Rectal smooth muscle tissue (tissue), 1 donor: Measurements from ENCODE around the gene PLB1.

Experiments used
- H3K27ac ChIP-seq: one replicate; pipeline ENCODE4 v1.7.0; 2013; ENCODE audit warnings: low read depth, low read length, inconsistent platforms
- H3K27me3 ChIP-seq: one replicate; pipeline ENCODE4 v1.7.0; 2013; ENCODE audit warnings: low read length; ENCODE audit not compliant: control insufficient read depth, insufficient read depth
- H3K36me3 ChIP-seq: one replicate; pipeline ENCODE4 v1.7.0; 2013; ENCODE audit warnings: low read length; ENCODE audit not compliant: control insufficient read depth, insufficient read depth
- H3K4me1 ChIP-seq: one replicate; pipeline ENCODE4 v1.7.0; 2013; ENCODE audit warnings: low read length; ENCODE audit not compliant: control insufficient read depth, insufficient read depth
- H3K4me3 ChIP-seq: one replicate; pipeline ENCODE4 v1.7.0; 2013; ENCODE audit warnings: low read length
- H3K9ac ChIP-seq: one replicate; pipeline ENCODE4 v1.7.0; 2013; ENCODE audit warnings: low read length

The PLB1 gene

GRCh38 chr2:28620801-28621171, 124.9 kb downstream of the PLB1 start:
- H3K4me3 ChIP-seq: no peak overlapping the region

GRCh38 chr2:28621172-28622100, 125.6 kb downstream of the PLB1 start:
- no peaks in the 10 kb centered on the region for H3K27me3 ChIP-seq
- no peaks in the 10 kb centered on the region for H3K36me3 ChIP-seq
- H3K4me1 ChIP-seq: peaks cover 34% of the 10 kb centered on the region
- peak overlapping the region; percentile 16 for H3K9ac ChIP-seq
- peak overlapping the region; percentile 87 for H3K27ac ChIP-seq
- H3K4me3 ChIP-seq: peak overlapping the region; percentile 31

More at GRCh38 chr2:28620801-28621171, 124.9 kb downstream of the PLB1 start:
- peaks cover 31% of the 10 kb centered on the region for H3K4me1 ChIP-seq
- no peaks in the 10 kb centered on the region for H3K27me3 ChIP-seq
- H3K27ac ChIP-seq: peak overlapping the region; percentile 87
- no peaks in the 10 kb centered on the region for H3K36me3 ChIP-seq
- H3K9ac ChIP-seq: no peak overlapping the region

GRCh38 chr2:28622101-28622499, 126.2 kb downstream of the PLB1 start:
- Histone ChIP-seq H3K4me3 (no peak overlapping the region), H3K36me3 (no peaks in the 10 kb centered on the region), H3K27ac (peak overlapping the region; percentile 87), H3K27me3 (no peaks in the 10 kb centered on the region), H3K9ac (peak overlapping the region; percentile 16), H3K4me1 (peaks cover 40% of the 10 kb centered on the region)

GRCh38 chr2:28623582-28624405, 127.9 kb downstream of the PLB1 start:
- Histone ChIP-seq H3K9ac (no peak overlapping the region), H3K4me1 (peaks cover 48% of the 10 kb centered on the region)

GRCh38 chr2:28624436-28624792, 128.6 kb downstream of the PLB1 start:
- no peaks in the 10 kb centered on the region for H3K27me3 ChIP-seq
- H3K27ac ChIP-seq: peak overlapping the region; percentile 97
- H3K36me3 ChIP-seq: no peaks in the 10 kb centered on the region
- no peak overlapping the region for H3K9ac ChIP-seq
- no peak overlapping the region for H3K4me3 ChIP-seq
- H3K4me1 ChIP-seq: peaks cover 48% of the 10 kb centered on the region

More at GRCh38 chr2:28623582-28624405, 127.9 kb downstream of the PLB1 start:
- H3K4me3 ChIP-seq: no peak overlapping the region
- peak overlapping the region; percentile 97 for H3K27ac ChIP-seq
- H3K27me3 ChIP-seq: no peaks in the 10 kb centered on the region
- H3K36me3 ChIP-seq: no peaks in the 10 kb centered on the region

DNA sequence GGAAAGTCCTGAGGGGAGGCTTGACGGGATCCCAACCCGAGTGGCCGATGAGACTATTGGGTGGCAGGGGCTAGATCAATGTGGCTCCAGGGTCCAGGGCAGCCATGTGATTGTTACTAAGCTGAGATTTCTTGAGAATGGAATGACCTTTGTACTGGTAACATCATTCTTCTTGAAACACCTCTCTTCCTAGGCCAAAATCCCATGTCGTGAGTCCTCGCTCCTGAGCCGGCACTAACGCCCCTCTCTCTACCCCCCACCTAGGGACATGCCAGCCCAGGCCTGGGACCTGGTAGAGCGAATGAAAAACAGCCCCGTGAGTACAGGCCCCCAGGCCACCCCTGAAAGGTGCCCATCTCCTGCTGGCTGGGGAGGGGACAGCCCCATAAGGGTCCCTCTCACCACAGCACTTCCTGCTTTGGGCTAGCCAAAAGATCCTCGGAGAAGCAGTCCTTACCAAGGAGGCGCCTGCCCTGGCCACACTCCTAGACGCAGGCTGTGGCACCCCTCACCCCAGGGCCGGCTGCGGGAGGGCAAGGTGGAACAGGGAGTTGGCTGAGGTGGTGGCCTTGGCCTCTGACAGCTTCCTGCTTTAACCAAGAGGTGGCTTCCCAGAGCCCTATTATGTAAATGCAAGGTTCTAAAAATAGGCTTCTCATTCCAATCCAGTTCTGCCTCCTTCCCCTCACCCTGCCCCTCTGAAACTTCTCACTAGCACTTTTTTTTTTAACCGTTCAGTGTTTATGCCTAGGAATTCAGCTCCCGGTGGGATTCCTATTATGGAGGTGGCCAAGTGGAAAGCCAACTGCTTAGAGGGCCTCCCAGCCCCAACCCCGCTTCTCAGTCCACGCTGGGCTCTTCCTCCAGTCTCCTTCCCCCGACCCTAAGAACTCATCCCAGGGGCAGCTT, 129.2 kb downstream of the PLB1 start:
- peak overlapping the region; percentile 37 for H3K4me3 ChIP-seq
- H3K27me3 ChIP-seq: no peaks in the 10 kb centered on the region
- no peaks in the 10 kb centered on the region for H3K36me3 ChIP-seq
- H3K9ac ChIP-seq: peak overlapping the region; percentile 12
- peak overlapping the region; percentile 97 for H3K27ac ChIP-seq
- peaks cover 48% of the 10 kb centered on the region for H3K4me1 ChIP-seq

DNA sequence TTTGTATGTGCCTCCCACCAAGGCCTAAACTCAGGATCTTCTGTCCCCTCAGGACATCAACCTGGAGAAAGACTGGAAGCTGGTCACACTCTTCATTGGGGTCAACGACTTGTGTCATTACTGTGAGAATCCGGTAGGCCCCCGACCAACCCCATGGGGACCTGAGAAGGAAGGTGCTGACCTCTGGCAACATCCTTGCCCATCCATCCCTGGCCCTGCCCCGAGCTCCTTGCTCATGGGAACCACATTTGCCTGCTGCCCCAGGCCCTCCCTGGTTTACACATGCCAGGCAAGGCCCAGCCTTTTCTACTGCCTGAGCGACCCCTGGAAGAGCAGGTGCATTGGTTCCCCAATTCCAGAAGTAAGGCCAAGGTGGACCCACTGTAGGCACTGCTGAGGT, 130.5 kb downstream of the PLB1 start:
- no peak overlapping the region for H3K9ac ChIP-seq
- H3K4me1 ChIP-seq: peaks cover 42% of the 10 kb centered on the region
- no peaks in the 10 kb centered on the region for H3K27me3 ChIP-seq
- peak overlapping the region; percentile 97 for H3K27ac ChIP-seq
- H3K36me3 ChIP-seq: no peaks in the 10 kb centered on the region
- no peak overlapping the region for H3K4me3 ChIP-seq

DNA sequence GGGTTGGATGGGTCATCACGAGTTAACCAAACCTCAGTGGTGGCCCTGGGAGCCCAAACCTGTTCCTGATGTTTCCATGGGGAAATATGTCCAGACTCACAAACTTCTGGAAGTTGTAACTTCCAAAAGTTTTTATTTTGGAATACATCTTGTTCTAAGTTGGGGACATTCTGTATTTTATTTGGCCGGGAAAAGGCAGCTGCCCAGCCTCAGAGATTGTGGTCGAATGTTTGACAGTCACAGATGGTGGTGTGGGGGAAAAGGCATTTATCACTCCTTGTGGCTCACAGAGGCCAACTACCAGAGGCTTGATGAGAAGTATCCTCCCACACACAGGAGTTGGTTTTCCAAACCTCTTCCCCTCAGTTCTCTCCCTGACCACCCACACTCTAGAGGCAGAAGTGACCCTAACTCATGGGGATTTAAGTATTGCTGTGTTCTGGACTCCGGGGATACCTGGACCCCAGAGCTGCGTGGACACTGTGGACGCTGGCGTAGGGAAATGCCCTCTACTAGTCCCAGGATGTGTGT, 131.1 kb downstream of the PLB1 start:
- Histone ChIP-seq H3K27me3 (no peaks in the 10 kb centered on the region), H3K9ac (no peak overlapping the region), H3K36me3 (no peaks in the 10 kb centered on the region), H3K4me3 (no peak overlapping the region), H3K27ac (peak overlapping the region; percentile 97), H3K4me1 (peaks cover 36% of the 10 kb centered on the region)

DNA sequence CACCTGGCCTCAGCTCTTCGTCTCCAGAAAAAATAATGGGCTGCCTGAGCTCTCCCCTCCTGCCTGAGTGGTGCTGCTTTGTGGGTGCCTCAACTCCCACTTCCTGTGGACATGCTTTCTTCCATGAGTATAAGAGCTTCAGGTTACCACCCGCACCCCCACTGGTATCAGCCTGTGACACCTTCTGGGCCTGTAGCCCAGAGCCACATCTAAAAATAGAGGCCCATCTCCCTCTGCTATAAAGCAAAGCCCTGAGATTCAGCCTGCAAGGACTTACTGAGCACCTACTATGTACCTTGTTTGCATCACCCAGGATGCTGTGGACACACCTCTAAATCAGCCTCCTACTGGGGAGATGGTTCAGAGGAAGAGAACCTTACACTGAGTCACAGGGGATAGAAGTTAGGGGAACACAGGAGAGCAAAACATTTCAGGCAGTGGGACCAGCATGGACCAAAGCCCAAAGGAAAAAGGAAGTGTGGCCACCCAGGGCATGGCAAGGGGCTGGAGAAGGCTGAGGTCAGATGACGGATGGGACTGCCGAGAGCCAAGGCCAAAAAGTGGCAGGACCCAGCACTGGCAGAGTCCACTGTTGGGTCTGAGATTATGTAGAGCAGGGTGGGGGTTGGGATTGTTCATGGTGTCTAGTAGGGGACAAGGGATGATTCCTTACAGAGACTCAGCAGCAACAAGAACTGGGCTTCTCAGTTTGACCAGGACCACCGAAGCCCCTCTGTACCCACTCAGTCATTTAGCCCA, 132.0 kb downstream of the PLB1 start:
- Histone ChIP-seq H3K27ac (peak overlapping the region; percentile 89), H3K4me1 (peaks cover 32% of the 10 kb centered on the region), H3K9ac (no peak overlapping the region), H3K4me3 (no peak overlapping the region), H3K27me3 (no peaks in the 10 kb centered on the region), H3K36me3 (no peaks in the 10 kb centered on the region)

DNA sequence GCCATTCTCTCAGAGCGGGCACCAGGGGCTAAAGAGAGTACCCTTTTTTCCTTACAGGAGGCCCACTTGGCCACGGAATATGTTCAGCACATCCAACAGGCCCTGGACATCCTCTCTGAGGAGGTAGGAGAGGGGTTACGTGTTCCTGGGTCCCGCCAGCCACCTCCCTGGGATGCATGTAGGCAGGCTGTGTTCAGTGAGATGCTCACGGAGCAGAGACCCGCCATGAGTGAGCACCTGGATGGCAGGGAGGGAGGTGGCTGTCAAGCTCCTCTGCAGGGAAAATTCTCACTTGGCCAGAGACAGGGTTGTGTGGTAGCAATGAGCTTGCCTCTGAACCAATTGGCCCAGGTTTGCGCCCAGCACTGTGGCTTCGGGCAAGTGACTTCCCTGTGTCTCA, 132.6 kb downstream of the PLB1 start:
- no peaks in the 10 kb centered on the region for H3K36me3 ChIP-seq
- peaks cover 32% of the 10 kb centered on the region for H3K4me1 ChIP-seq
- H3K27me3 ChIP-seq: no peaks in the 10 kb centered on the region
- no peak overlapping the region for H3K4me3 ChIP-seq
- no peak overlapping the region for H3K9ac ChIP-seq
- no peak overlapping the region for H3K27ac ChIP-seq

DNA sequence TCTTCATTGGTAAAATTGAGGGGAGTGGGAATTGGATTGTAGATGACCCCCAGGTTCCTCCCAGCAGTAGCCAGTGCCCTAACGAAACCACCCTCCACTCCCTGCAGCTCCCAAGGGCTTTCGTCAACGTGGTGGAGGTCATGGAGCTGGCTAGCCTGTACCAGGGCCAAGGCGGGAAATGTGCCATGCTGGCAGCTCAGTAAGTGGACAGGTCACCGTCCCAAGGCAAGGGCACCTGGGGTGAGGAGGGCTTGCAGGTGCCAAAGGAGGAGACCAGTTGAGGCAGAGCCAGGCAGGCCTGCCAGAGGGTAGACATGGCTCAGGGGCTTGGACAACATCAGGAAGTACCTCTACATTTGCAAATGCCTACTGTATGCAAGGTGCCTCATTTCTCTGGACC, 133.1 kb downstream of the PLB1 start:
- no peak overlapping the region for H3K4me3 ChIP-seq
- H3K9ac ChIP-seq: no peak overlapping the region
- no peak overlapping the region for H3K27ac ChIP-seq

More for the DNA sequence above, 133.1 kb downstream of the PLB1 start:
- no peaks in the 10 kb centered on the region for H3K27me3 ChIP-seq
- peaks cover 32% of the 10 kb centered on the region for H3K4me1 ChIP-seq
- H3K36me3 ChIP-seq: no peaks in the 10 kb centered on the region
